ENCODE results near the gene KRTAP6-1.

The KRTAP6-1 gene

GRCh38 chr21:30567617-30568016 lies 46.1 kb downstream of the KRTAP6-1 start:
- DNase-seq = no peak

- no peak for DNase-seq
Measured at GRCh38 chr21:30563630-30564029, 50.1 kb downstream of the KRTAP6-1 start.
